Mesenchymal stem cell (in vitro differentiated cells and primary cell): Measurements from ENCODE around the gene AKAIN1.

ENCODE experiments used
- DNase-seq: peaks from one replicate; pipeline ENCODE4 v3.0.0-alpha.2; 2013
- H2AFZ ChIP-seq: one replicate; pipeline ENCODE4 v1.6.1; 2013; ENCODE audit warnings: low read depth, mild to moderate bottlenecking, control low read depth, inconsistent platforms, low read length, moderate library complexity
- H2AK5ac ChIP-seq: 2 replicates; pipeline ENCODE4 v1.6.1; 2013; ENCODE audit warnings: low read length, moderate library complexity, mild to moderate bottlenecking, inconsistent platforms; ENCODE audit not compliant: severe bottlenecking
- H2BK120ac ChIP-seq: one replicate; pipeline ENCODE4 v1.6.1; 2013; ENCODE audit warnings: low read depth, mild to moderate bottlenecking, inconsistent platforms, low read length, moderate library complexity
- H2BK12ac ChIP-seq, 2 experiments: one replicate each; pipeline ENCODE4 v1.6.1; 2013; ENCODE audit warnings: inconsistent platforms in 2 of 2, low read length in 2 of 2, mild to moderate bottlenecking in 2 of 2, moderate library complexity in 2 of 2, control low read depth in 1 of 2
- H2BK15ac ChIP-seq: one replicate; pipeline ENCODE4 v1.6.1; 2013; ENCODE audit warnings: mild to moderate bottlenecking, low read depth, inconsistent platforms; ENCODE audit not compliant: poor library complexity, severe bottlenecking
- H2BK5ac ChIP-seq: 2 replicates; pipeline ENCODE4 v1.6.1; 2013; ENCODE audit warnings: low read depth, mild to moderate bottlenecking, low read length, control low read depth, inconsistent platforms; ENCODE audit not compliant: poor library complexity, severe bottlenecking
- H3K14ac ChIP-seq, 2 experiments: one replicate each; pipeline ENCODE4 v1.6.1; 2013; ENCODE audit warnings: inconsistent platforms in 2 of 2, low read length in 2 of 2, control low read depth in 1 of 2, mild to moderate bottlenecking in 1 of 2, moderate library complexity in 1 of 2
- H3K18ac ChIP-seq, 2 experiments: one replicate each; pipeline ENCODE4 v1.6.1; 2013; ENCODE audit warnings: inconsistent platforms in 2 of 2, low read length in 2 of 2, control low read depth in 1 of 2, low read depth in 1 of 2, mild to moderate bottlenecking in 1 of 2
- H3K23ac ChIP-seq, 2 experiments: one replicate each; pipeline ENCODE4 v1.6.1; 2013; ENCODE audit warnings: inconsistent platforms in 2 of 2, low read length in 2 of 2, mild to moderate bottlenecking in 2 of 2, moderate library complexity in 2 of 2, control low read depth in 1 of 2
- H3K27ac ChIP-seq: 2 replicates; pipeline ENCODE4 v1.5.1; 2013; ENCODE audit warnings: mild to moderate bottlenecking, moderate library complexity, low read length, control low read depth, inconsistent platforms; ENCODE audit not compliant: poor library complexity, severe bottlenecking
- H3K27me3 ChIP-seq, 2 experiments: 2 replicates each; pipeline versions ENCODE4 v1.6.1 to v1.7.0; 2013; ENCODE audit warnings: low read length in 2 of 2, mild to moderate bottlenecking in 2 of 2, moderate library complexity in 2 of 2, control low read depth in 1 of 2, inconsistent platforms in 1 of 2; ENCODE audit not compliant: control insufficient read depth in 1 of 2, insufficient read depth in 1 of 2
- H3K36me3 ChIP-seq, 2 experiments: 2 replicates each; pipeline versions ENCODE4 v1.6.1 to v1.7.0; 2013; ENCODE audit warnings: low read length in 2 of 2, control low read depth in 1 of 2, inconsistent platforms in 1 of 2, low read depth in 1 of 2, mild to moderate bottlenecking in 1 of 2; ENCODE audit not compliant: insufficient read depth in 2 of 2, control insufficient read depth in 1 of 2
- H3K4ac ChIP-seq, 2 experiments: one replicate each; pipeline ENCODE4 v1.6.1; 2013; ENCODE audit warnings: inconsistent platforms in 2 of 2, low read length in 2 of 2, mild to moderate bottlenecking in 2 of 2, moderate library complexity in 2 of 2, control low read depth in 1 of 2, low read depth in 1 of 2
- H3K4me1 ChIP-seq: 2 replicates; pipeline ENCODE4 v1.6.1; 2013; ENCODE audit warnings: low read depth, low read length, control low read depth; ENCODE audit not compliant: control insufficient read depth, insufficient read depth
- H3K4me2 ChIP-seq: 2 replicates; pipeline ENCODE4 v1.6.1; 2013; ENCODE audit warnings: low read length, mild to moderate bottlenecking, inconsistent platforms; ENCODE audit not compliant: poor library complexity, severe bottlenecking
- H3K4me3 ChIP-seq, 2 experiments: 2 replicates each; pipeline versions ENCODE4 v1.5.1 to v1.7.0; 2013; ENCODE audit warnings: low read length in 2 of 2, mild to moderate bottlenecking in 2 of 2, control low read depth in 1 of 2, low read depth in 1 of 2; ENCODE audit not compliant: insufficient read depth in 1 of 2
- H3K79me1 ChIP-seq: replicated peaks from 2 replicates; pipeline ENCODE4 v1.6.1; 2013; ENCODE audit warnings: mild to moderate bottlenecking, control low read depth, low read length, inconsistent platforms; ENCODE audit not compliant: poor library complexity, severe bottlenecking
- H3K9ac ChIP-seq: 2 replicates; pipeline ENCODE4 v1.7.0; 2013; ENCODE audit warnings: mild to moderate bottlenecking, low read length, moderate library complexity
- H3K9me3 ChIP-seq: 2 replicates; pipeline ENCODE4 v1.7.0; 2013; ENCODE audit warnings: mild to moderate bottlenecking, low read length; ENCODE audit not compliant: control insufficient read depth
- H4K8ac ChIP-seq: one replicate; pipeline ENCODE4 v1.6.1; 2013; ENCODE audit warnings: inconsistent platforms, mild to moderate bottlenecking, low read length, moderate library complexity
- H4K91ac ChIP-seq: one replicate; pipeline ENCODE4 v1.6.1; 2013; ENCODE audit warnings: mild to moderate bottlenecking, low read length, inconsistent platforms
- WGBS: methylation state at CpG from one replicate; pipeline ENCODE4 v1.1.7; 2013; ENCODE audit warnings: mixed read lengths; 5-methylcytosine and 5-hydroxymethylcytosine counted together

The AKAIN1 gene

DNA sequence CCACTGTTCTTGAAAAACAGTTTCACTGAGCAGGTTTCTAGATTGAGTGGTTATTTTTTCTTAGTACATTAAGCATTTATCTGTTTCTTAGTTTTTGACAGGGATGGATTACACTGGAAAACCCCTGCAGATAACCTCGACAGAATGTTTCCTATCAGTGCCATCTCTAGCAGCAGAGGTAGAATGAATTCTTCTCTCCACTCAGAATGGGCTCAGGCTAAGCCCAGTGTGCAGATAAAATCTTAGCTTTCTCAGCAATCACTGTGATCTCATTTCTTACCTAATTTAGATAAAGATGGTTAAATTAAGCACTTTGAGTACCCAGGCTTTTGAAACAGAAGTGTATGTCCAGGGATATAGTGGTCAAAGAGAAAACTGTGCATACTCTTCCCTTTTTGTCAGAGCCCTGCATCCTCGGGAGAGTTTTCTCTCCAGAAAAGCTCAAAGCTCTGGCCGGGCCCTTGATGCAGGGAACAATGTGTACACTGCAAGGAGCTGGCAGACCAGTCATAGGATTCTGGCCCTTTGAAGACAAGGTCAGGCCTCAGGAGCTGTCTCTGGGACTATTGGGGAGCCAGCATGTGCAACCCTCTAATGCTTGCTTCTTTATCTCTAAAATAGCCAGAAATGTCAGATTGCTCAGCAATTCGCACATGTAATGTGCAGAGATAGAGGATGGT is 10.6 kb upstream of the AKAIN1 start:
- Histone ChIP-seq H3K27me3 (no peaks in the 10 kb centered on the region), H4K8ac (no peak overlapping the region), H3K18ac (no peak overlapping the region), H3K4me1 (no peaks in the 10 kb centered on the region), H3K27ac (no peak overlapping the region), H3K9ac (no peak overlapping the region), H3K4me3 (no peak overlapping the region), H3K9me3 (no peaks in the 10 kb centered on the region), H3K4me2 (no peak overlapping the region), H3K4ac (no peak overlapping the region), H2BK5ac (no peak overlapping the region), H3K14ac (no peak overlapping the region), H3K79me1 (no peaks in the 10 kb centered on the region), H3K36me3 (no peaks in the 10 kb centered on the region), H2BK120ac (no peak overlapping the region), H4K91ac (no peak overlapping the region), H2BK12ac (no peak overlapping the region), H3K23ac (no peak overlapping the region), H2BK15ac (no peak overlapping the region), H2AFZ (no peak overlapping the region), H2AK5ac (no peak overlapping the region)
- WGBS, result 49% methylated on average over 4 of the region's 4 CpGs
- no peak for DNase-seq

DNA sequence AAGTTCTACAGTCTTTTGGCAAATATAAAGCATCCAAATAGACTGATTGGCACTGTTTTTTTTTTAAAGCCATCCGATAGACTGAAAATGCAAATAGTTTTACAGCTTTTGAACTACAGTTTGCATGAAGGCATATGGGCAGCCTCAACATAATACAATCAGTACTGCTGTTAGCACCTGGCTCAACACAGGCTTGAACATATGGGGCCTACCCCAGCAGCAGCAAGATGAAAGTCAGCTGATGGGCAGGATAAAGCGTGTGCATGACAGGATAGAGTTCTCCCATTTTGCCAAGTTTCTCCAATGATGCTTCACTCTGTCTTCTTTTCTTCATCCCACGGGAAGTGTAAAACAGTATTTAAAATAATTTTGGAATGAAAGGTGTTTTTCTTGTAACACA is 1.3 kb upstream of the AKAIN1 start:
- Histone ChIP-seq H3K4me3 (no peak overlapping the region), H2BK15ac (no peak overlapping the region), H3K79me1 (no peaks in the 10 kb centered on the region), H3K4me1 (peaks cover 6% of the 10 kb centered on the region), H2BK120ac (no peak overlapping the region), H3K36me3 (no peaks in the 10 kb centered on the region), H2AFZ (no peak overlapping the region), H4K91ac (no peak overlapping the region), H3K14ac (no peak overlapping the region), H3K18ac (no peak overlapping the region), H3K9ac (no peak overlapping the region), H3K27ac (no peak overlapping the region), H3K9me3 (no peaks in the 10 kb centered on the region), H3K4ac (no peak overlapping the region), H2AK5ac (no peak overlapping the region), H2BK5ac (no peak overlapping the region), H3K4me2 (no peak overlapping the region), H3K27me3 (peaks cover 33 to 42% of the 10 kb centered on the region in 2 experiments), H2BK12ac (no peak overlapping the region), H3K23ac (no peak overlapping the region), H4K8ac (no peak overlapping the region)
- no peak for DNase-seq
- 74% methylated on average over 2 of the region's 3 CpGs for WGBS

DNA sequence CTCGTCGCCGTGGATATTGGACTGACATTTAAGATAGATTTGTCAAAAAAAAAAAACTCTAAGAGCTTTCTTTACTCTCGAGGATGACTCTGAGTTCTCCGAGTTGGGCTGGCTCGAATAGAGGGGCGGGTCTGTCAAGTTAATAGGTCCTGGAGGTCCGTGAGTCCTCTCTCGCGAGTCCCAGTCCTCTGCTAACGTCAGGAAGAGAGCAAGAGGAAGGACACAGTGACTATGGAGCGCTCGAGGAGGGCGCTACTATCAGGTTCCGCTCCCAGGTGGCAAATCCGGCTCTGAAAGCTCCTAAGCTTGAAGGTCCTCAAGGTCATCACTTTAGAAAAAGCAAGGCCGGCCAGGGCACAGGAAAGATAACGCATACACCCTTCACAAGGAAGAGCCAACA is 404 bp upstream of the AKAIN1 start:
- Histone ChIP-seq H2BK120ac (no peak overlapping the region), H3K79me1 (no peaks in the 10 kb centered on the region), H3K9me3 (no peaks in the 10 kb centered on the region), H3K4me2 (no peak overlapping the region), H3K18ac (no peak overlapping the region), H3K23ac (no peak overlapping the region), H4K8ac (no peak overlapping the region), H2AFZ (no peak overlapping the region), H3K4me1 (peaks cover 6% of the 10 kb centered on the region), H3K27me3 (peaks cover 33 to 42% of the 10 kb centered on the region in 2 experiments), H3K4me3 (no peak overlapping the region), H3K9ac (no peak overlapping the region), H2BK12ac (no peak overlapping the region), H2AK5ac (no peak overlapping the region), H3K27ac (no peak overlapping the region), H2BK15ac (no peak overlapping the region), H4K91ac (no peak overlapping the region), H3K14ac (no peak overlapping the region), H2BK5ac (no peak overlapping the region), H3K4ac (no peak overlapping the region), H3K36me3 (no peaks in the 10 kb centered on the region)
- WGBS, result 16% methylated on average over 17 of the region's 18 CpGs
- no peak for DNase-seq

DNA sequence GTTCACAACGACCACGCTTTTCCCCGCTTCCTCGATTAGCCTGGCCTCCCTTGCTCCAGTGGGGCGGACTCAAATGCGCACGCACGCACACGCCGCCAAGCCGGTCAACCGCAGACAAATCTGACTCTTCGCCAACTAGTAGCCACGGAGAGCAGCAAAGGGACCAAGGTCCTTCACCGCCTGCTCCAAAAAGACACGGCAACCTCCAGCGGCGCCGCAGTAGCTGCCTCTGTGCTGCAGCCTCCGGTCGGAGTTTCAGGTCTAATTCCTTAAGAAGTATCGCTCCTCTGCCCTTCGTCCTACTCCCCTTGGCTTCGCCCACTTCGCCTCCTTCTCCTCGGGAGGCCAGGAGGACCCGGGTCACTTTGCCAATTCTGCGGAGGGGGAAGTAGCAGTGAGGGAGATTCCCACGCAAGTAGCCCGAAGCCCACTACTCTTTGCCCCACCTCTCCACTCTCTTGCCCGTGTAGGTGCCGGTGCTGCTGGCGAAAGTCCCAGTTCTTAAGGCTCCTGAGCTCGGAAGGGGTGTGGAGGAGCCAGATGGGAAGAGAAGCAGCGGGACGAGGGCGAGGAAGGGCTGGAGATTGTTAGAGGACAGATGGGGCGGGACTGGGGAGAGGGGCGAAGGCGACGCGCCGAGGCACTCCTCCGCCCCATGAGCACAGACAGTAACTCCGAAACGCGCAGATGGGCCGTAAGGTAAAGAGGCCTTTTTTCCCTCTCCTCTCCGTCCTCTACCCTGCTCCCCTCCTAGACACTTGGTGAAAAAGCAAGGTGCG is 615 bp downstream of the AKAIN1 start:
- Histone ChIP-seq H3K23ac (no peak overlapping the region), H3K27me3 (peaks cover 33 to 42% of the 10 kb centered on the region in 2 experiments)

More for the DNA sequence above, 615 bp downstream of the AKAIN1 start:
- no peak for DNase-seq
- Histone ChIP-seq H4K91ac (no peak overlapping the region), H2AFZ (no peak overlapping the region), H2BK120ac (no peak overlapping the region), H2BK12ac (no peak overlapping the region), H3K36me3 (no peaks in the 10 kb centered on the region), H3K18ac (no peak overlapping the region), H3K4me3 (no peak overlapping the region), H2BK15ac (no peak overlapping the region), H3K14ac (no peak overlapping the region), H3K27ac (no peak overlapping the region), H3K9me3 (no peaks in the 10 kb centered on the region), H3K4me2 (no peak overlapping the region), H3K4me1 (peaks cover 6% of the 10 kb centered on the region), H3K9ac (no peak overlapping the region), H2BK5ac (no peak overlapping the region), H2AK5ac (no peak overlapping the region), H4K8ac (no peak overlapping the region), H3K79me1 (no peaks in the 10 kb centered on the region), H3K4ac (no peak overlapping the region)
- WGBS, result 7% methylated on average over 27 of the region's 50 CpGs
